Activated B cell treated with CpG ODN at 0.5 μM for 24 hours (primary cell): ENCODE results near the gene SBK3. TPM values are rescaled to one million over a fixed set of nuclear protein-coding genes. Genes with fewer than 3 reads are reported as not detected.
"Not testable (repeated sequence)": the region's sequence is repeated elsewhere in the genome, so short reads cannot be mapped to it uniquely, and the experiment has no call there.

ENCODE experiments used
- ATAC-seq: fragments of 200-7000 bp; cut with Tn5 transposase; one replicate; pipeline ENCODE4 v1.10.0; 2021; ENCODE audit warnings: low read depth, mild to moderate bottlenecking, moderate library complexity
- CTCF ChIA-PET: fragments of 350-600 bp; sonication (Branson Sonifier 250); formaldehyde crosslinking; loops from one replicate; lab custom pipeline; 2021; ENCODE audit warnings: antibody characterized with exemption; lab: Charles Lee
- POLR2A ChIA-PET: fragments of 350-600 bp; sonication (Branson Sonifier 250); formaldehyde crosslinking; loops from one replicate; lab custom pipeline; 2021; ENCODE audit warnings: antibody characterized with exemption; lab: Charles Lee
- DNase-seq: peaks from one replicate; pipeline ENCODE4 v3.0.0; 2022
- H3K27ac Mint-ChIP-seq: one replicate; pipeline ENCODE4 v1.8.0; 2020; ENCODE audit warnings: mixed read lengths
- H3K27me3 Mint-ChIP-seq: one replicate; pipeline ENCODE4 v1.8.0; 2021; ENCODE audit warnings: mixed read lengths
- H3K36me3 Mint-ChIP-seq: one replicate; pipeline ENCODE4 v1.8.0; 2021; ENCODE audit warnings: low read depth, mixed read lengths
- H3K4me1 Mint-ChIP-seq: one replicate; pipeline ENCODE4 v1.8.0; 2021; ENCODE audit warnings: mixed read lengths
- H3K4me3 Mint-ChIP-seq: one replicate; pipeline ENCODE4 v1.8.0; 2020; ENCODE audit warnings: mild to moderate bottlenecking, mixed read lengths
- H3K9me3 Mint-ChIP-seq: one replicate; pipeline ENCODE4 v1.8.0; 2020; ENCODE audit warnings: mixed read lengths
- intact Hi-C: fragments of 100-400 bp; cut with micrococcal nuclease; formaldehyde crosslinking; loops from one replicate; pipeline ENCODE4 v1.15.1; 2024
- total RNA-seq: library from RNA; stranded (reverse); gene quantifications from 2 replicates; pipeline ENCODE4 v1.2.3, GENCODE V29; 2022
- TF ChIP-seq, protein P1 (sequence below): fragments of 200-600 bp; IDR thresholded peaks from one replicate; pipeline ENCODE4 v1.8.0; 2022; ENCODE audit warnings: antibody characterized with exemption, mild to moderate bottlenecking

Gene SBK3
- total RNA-seq, 1 donor from 2014 or later, result not detected

DNA sequence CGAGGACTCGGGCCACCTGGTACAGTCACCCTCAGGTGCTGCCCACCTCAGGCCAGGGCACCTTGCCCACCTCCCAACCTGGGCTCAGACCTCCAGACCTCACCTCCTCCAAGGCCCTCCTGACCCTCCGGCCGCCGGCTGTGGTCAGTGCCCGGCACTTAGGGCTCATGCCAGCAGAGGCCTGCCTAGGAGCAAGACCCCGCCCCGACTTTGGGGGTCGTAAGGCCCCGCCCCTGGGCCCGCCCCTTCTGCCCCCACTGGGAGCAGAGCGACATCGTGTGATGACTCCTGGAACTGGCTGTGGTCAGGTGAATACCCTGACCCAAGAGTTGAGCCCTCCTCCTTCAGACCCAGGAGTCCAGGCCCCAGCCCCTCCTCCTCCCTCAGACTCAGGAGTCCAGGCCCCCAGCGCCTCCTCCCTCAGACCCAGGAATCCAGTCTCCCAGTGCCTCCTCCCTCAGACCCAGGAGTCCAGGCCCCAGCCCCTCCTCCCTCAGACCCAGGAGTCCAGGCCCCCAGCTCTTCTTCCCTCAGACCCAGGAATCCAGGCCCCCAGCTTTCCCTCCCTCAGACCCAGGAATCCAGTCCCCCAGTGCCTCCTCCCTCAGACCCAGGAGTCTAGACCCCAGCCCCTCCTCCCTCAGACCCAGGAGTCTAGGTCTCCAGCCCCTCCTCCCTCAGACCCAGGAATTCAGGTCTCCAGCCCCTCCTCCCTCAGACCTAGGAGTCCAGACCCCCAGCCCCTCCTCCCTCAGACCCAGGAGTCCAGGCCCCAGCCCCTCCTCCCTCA lies 8.2 kb downstream of the SBK3 start, which contains the start of gene SBK2:
TSS of gene SBK2 (minus strand) at position 183 of the 790 bp plus-strand sequence. CDS start 839 bp downstream, outside the sequence.
- Mint-ChIP-seq H3K27ac (no peak within 1 kb of the TSS), H3K4me1 (no peaks in the 10 kb centered on the region), H3K36me3 (no peaks in the 10 kb centered on the region), H3K4me3 (no peak within 1 kb of the TSS), H3K27me3 (peaks cover 3% of the 10 kb centered on the region), H3K9me3 (no peaks in the 10 kb centered on the region)
- intact Hi-C loops, result no loop called here
- DNase-seq, result no peak
- ChIA-PET CTCF (interaction anchor here (0.6 kb wide), 1 partner anchor 21 kb away, joined by 3 read pairs; no protein-coding TSS in a partner anchor), POLR2A (no interaction called here)
- ATAC-seq, result no peak
- TF ChIP-seq, protein P1, sequence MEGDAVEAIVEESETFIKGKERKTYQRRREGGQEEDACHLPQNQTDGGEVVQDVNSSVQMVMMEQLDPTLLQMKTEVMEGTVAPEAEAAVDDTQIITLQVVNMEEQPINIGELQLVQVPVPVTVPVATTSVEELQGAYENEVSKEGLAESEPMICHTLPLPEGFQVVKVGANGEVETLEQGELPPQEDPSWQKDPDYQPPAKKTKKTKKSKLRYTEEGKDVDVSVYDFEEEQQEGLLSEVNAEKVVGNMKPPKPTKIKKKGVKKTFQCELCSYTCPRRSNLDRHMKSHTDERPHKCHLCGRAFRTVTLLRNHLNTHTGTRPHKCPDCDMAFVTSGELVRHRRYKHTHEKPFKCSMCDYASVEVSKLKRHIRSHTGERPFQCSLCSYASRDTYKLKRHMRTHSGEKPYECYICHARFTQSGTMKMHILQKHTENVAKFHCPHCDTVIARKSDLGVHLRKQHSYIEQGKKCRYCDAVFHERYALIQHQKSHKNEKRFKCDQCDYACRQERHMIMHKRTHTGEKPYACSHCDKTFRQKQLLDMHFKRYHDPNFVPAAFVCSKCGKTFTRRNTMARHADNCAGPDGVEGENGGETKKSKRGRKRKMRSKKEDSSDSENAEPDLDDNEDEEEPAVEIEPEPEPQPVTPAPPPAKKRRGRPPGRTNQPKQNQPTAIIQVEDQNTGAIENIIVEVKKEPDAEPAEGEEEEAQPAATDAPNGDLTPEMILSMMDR, result no peak

DNA sequence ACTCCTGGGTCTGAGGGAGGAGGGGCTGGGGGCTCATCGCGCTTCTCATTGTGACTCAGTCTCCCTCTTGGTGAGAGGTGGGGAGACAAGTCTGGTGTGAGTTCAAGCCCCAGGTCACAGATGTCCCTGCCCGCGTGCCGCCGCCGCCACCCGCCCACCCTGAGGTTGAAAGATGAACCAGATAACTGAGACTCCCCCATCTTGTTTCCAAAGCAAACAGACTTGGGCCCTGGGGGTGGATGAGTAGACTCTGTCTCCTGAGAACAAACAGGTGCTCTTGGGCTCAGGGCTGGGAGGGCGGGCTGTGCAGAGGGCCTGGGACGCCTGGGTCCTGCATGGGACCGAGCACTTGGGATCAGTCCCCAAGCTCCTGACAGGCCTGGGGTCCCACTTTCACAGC lies 9.0 kb downstream of the SBK3 start:
- Mint-ChIP-seq H3K36me3 (no peaks in the 10 kb centered on the region), H3K4me3 (no peak overlapping the region), H3K27ac (no peak overlapping the region), H3K27me3 (no peaks in the 10 kb centered on the region), H3K9me3 (no peaks in the 10 kb centered on the region), H3K4me1 (no peaks in the 10 kb centered on the region)
- ATAC-seq (no peak), DNase-seq (no peak)
- TF ChIP-seq, protein P1, result no peak
- CTCF ChIA-PET, result no interaction called here
- intact Hi-C loops, result no loop called here
- POLR2A ChIA-PET, result no interaction called here

DNA sequence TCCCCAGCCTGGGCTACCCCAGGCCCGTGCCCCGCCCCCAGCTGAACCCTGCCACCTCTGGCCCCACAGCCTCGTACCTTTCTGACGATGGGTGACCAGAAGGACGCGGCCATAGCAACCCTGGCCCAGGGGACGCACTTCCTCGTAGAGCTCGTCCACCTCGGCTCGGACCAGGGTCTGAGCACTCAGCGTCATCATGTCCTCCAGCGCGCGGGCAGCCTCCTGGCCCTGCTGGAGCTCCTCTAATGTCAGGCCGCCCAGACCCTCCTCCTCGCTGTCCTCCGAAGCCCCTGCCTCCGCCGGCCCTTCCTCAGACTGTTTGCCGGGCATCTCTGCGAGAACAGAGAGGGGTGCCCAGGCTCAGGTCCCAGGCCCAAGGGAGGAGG lies 9.4 kb downstream of the SBK3 start:
- Mint-ChIP-seq H3K9me3 (no peaks in the 10 kb centered on the region), H3K4me3 (no peak overlapping the region), H3K27ac (no peak overlapping the region), H3K4me1 (no peaks in the 10 kb centered on the region), H3K27me3 (no peaks in the 10 kb centered on the region), H3K36me3 (no peaks in the 10 kb centered on the region)
- intact Hi-C loops, result no loop called here
- ATAC-seq, result no peak
- TF ChIP-seq, protein P1, result no peak
- CTCF ChIA-PET, result no interaction called here
- POLR2A ChIA-PET, result no interaction called here
- DNase-seq, result no peak

DNA sequence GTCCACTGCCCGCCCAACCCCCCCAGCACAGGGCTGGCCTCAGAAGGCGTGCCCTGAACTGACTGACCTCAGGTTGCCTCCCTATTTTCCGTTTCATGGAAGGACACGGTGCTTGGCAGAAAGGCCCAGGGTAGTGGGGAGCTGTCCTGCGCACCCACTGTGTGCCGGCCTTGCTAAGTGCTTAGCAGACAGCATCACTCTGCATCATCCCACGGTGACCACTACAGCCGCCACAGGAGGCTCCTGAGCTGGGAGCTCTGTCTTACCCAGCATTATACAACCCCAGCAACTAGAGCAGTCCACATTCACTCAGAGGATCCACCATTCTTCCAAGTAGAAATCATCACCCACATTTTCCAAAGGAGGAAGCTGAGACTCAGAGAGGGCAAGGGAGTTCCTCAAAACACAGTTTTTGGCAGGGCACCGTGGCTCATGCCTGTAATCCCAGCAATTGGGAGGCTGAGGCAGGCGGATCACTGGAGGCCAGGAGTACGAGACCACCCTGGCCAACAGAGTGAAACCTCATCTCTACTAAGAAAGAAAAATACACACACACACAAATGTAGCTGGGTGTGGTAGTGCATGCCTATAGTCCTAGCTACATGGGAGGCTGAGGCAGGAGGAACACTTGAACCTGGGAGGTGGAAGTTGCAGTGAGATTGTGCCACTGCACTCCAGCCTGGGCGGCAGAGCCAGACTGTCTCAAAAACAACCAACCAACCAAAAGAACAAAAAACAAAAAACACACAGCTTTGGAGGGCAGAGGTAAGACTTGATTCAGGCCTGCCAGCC lies 10.0 kb downstream of the SBK3 start:
- no peak overlapping the region for H3K27ac Mint-ChIP-seq
- intact Hi-C loops, result no loop called here
- TF ChIP-seq, protein P1, result no peak
- ATAC-seq (no peak), DNase-seq (no peak)
- no peaks in the 10 kb centered on the region for H3K36me3 Mint-ChIP-seq
- H3K9me3 Mint-ChIP-seq, result no peaks in the 10 kb centered on the region
- ChIA-PET CTCF (no interaction called here), POLR2A (interaction anchor here (0.7 kb wide), 1 partner anchor 1121 kb away, joined by 4 read pairs; no protein-coding TSS in a partner anchor)
- no peak overlapping the region for H3K4me3 Mint-ChIP-seq
- no peaks in the 10 kb centered on the region for H3K4me1 Mint-ChIP-seq
- H3K27me3 Mint-ChIP-seq, result no peaks in the 10 kb centered on the region

DNA sequence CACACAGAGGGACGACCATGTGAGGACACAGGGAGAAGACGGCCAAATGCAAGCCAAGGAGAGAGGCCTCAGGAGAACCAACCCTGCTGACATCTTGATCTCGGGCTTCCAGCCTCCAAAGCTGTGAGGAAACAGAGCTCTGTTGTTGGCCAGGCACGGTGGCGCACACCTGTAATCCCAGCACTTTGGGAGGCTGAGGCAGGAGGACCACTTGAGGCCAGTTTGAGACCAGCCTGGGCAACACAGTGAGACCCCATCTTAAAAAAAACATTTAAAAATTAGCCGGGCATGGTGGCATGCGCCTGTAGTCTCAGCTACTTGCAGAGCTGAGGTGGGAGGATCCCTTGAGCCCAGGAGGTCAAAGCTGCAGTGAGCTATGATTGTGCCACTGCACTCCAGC lies 11.1 kb downstream of the SBK3 start:
- intact Hi-C loops, ATAC-seq, H3K9me3 Mint-ChIP-seq, POLR2A ChIA-PET, DNase-seq, CTCF ChIA-PET, H3K36me3 Mint-ChIP-seq, H3K4me1 Mint-ChIP-seq, H3K4me3 Mint-ChIP-seq, H3K27me3 Mint-ChIP-seq, H3K27ac Mint-ChIP-seq: not testable (repeated sequence)
